Neural crest cell (in vitro differentiated cells): ENCODE data around the gene GNE. TPM values are rescaled to one million over a fixed set of nuclear protein-coding genes. Genes with fewer than 3 reads are reported as not detected.

Experiments used
- DNase-seq: peaks from one replicate; pipeline ENCODE4 v3.0.0; 2021; ENCODE audit warnings: low read depth, mixed read lengths, low spot score
- H3K27ac Mint-ChIP-seq: one replicate; pipeline ENCODE4 v1.8.0; 2021; ENCODE audit warnings: mild to moderate bottlenecking, mixed read lengths; ENCODE audit not compliant: unreplicated experiment
- H3K27me3 Mint-ChIP-seq: 2 replicates; pipeline ENCODE4 v1.8.0; 2021; ENCODE audit warnings: low read depth, mild to moderate bottlenecking, mixed read lengths
- H3K36me3 Mint-ChIP-seq: 2 replicates; pipeline ENCODE4 v1.8.0; 2021; ENCODE audit warnings: low read depth, mild to moderate bottlenecking, mixed read lengths
- H3K4me1 Mint-ChIP-seq: 2 replicates; pipeline ENCODE4 v1.8.0; 2021; ENCODE audit warnings: mixed read lengths
- H3K4me3 Mint-ChIP-seq: one replicate; pipeline ENCODE4 v1.8.0; 2021; ENCODE audit warnings: mild to moderate bottlenecking, mixed read lengths
- H3K9me3 Mint-ChIP-seq: 2 replicates; pipeline ENCODE4 v1.8.0; 2021; ENCODE audit warnings: mixed read lengths
- total RNA-seq: library from RNA; stranded (reverse); gene quantifications from 2 replicates; pipeline ENCODE4 v1.2.1, GENCODE V29; 2021
- TF ChIP-seq, protein P1 (sequence below): fragments of 200-600 bp; sonication (generic); conservative IDR thresholded peaks from 2 replicates; pipeline ENCODE4 v1.5.0; 2021; ENCODE audit warnings: antibody characterized with exemption, mild to moderate bottlenecking

Gene GNE
- total RNA-seq, 1 donor from 2014 or later: 24.6 TPM

DNA sequence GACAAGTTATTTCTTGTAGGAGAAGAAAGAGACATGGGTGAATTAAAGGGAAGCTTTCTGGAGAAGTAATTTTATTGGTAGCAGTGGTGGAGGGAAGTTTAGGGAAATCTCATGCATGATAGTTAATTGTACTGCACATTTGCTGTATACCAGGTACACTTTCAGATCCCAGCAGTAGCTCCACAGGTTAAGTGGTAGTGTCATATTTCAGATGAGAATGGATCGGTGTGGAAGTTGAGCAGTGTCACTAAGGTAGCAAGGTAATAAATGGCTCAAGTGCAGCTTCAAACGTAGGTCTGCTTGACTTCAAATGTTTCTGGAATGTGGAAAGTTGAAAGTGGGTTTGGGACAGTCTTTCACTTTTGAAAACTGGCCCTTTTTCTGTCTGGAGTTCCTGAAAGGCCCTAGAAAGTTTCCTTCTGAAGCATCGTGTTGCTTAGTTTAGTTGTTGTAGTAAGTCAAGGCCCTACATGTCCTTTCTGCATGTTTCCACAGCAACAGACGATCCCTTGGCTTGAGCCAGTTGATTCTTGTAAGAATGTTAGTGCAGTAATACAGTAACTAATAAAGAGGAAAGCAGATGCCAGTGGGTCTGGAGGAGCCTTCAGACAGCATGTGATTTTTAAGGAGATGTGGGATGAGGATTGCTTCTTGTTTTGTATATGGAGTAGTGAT lies 63.8 kb downstream of the GNE start:
- Mint-ChIP-seq H3K9me3 (no peaks in the 10 kb centered on the region), H3K36me3 (peaks cover 5% of the 10 kb centered on the region), H3K4me3 (no peak overlapping the region), H3K4me1 (peaks cover 50% of the 10 kb centered on the region), H3K27ac (no peak overlapping the region), H3K27me3 (no peaks in the 10 kb centered on the region)
- DNase-seq: no peak
- TF ChIP-seq, protein P1, sequence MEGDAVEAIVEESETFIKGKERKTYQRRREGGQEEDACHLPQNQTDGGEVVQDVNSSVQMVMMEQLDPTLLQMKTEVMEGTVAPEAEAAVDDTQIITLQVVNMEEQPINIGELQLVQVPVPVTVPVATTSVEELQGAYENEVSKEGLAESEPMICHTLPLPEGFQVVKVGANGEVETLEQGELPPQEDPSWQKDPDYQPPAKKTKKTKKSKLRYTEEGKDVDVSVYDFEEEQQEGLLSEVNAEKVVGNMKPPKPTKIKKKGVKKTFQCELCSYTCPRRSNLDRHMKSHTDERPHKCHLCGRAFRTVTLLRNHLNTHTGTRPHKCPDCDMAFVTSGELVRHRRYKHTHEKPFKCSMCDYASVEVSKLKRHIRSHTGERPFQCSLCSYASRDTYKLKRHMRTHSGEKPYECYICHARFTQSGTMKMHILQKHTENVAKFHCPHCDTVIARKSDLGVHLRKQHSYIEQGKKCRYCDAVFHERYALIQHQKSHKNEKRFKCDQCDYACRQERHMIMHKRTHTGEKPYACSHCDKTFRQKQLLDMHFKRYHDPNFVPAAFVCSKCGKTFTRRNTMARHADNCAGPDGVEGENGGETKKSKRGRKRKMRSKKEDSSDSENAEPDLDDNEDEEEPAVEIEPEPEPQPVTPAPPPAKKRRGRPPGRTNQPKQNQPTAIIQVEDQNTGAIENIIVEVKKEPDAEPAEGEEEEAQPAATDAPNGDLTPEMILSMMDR: no peak

- peaks cover 50% of the 10 kb centered on the region for H3K4me1 Mint-ChIP-seq
- H3K27me3 Mint-ChIP-seq: peaks cover 9% of the 10 kb centered on the region
- DNase-seq: no peak
- H3K27ac Mint-ChIP-seq: no peak overlapping the region
- H3K9me3 Mint-ChIP-seq: no peaks in the 10 kb centered on the region
- H3K36me3 Mint-ChIP-seq: peaks cover 5% of the 10 kb centered on the region
- H3K4me3 Mint-ChIP-seq: peak overlapping the region; percentile 93
- TF ChIP-seq, protein P1: no peak
Measured at GRCh38 chr9:36193023-36193422, 65.2 kb downstream of the GNE start.

- peaks cover 50% of the 10 kb centered on the region for H3K4me1 Mint-ChIP-seq
- H3K27me3 Mint-ChIP-seq: peaks cover 9% of the 10 kb centered on the region
- peaks cover 5% of the 10 kb centered on the region for H3K36me3 Mint-ChIP-seq
- TF ChIP-seq, protein P1: no peak
- H3K4me3 Mint-ChIP-seq: peak overlapping the region; percentile 93
- H3K9me3 Mint-ChIP-seq: no peaks in the 10 kb centered on the region
- DNase-seq: no peak
- H3K27ac Mint-ChIP-seq: no peak overlapping the region
Measured at GRCh38 chr9:36192196-36192595, 66.1 kb downstream of the GNE start.

- no peak for DNase-seq
- peaks cover 5% of the 10 kb centered on the region for H3K36me3 Mint-ChIP-seq
- peaks cover 50% of the 10 kb centered on the region for H3K4me1 Mint-ChIP-seq
- peak overlapping the region; percentile 93 for H3K4me3 Mint-ChIP-seq
- peak overlapping the region; percentile 91 for H3K27ac Mint-ChIP-seq
- no peaks in the 10 kb centered on the region for H3K9me3 Mint-ChIP-seq
- TF ChIP-seq, protein P1: no peak
- H3K27me3 Mint-ChIP-seq: peaks cover 9% of the 10 kb centered on the region
Measured at GRCh38 chr9:36191686-36192085, 66.6 kb downstream of the GNE start.

- Mint-ChIP-seq H3K36me3 (peaks cover 5% of the 10 kb centered on the region), H3K4me1 (peaks cover 50% of the 10 kb centered on the region), H3K4me3 (peak overlapping the region; percentile 93), H3K27me3 (peaks cover 9% of the 10 kb centered on the region), H3K27ac (peak overlapping the region; percentile 91), H3K9me3 (no peaks in the 10 kb centered on the region)
- TF ChIP-seq, protein P1: no peak
- peak; percentile 11 for DNase-seq
Measured at GRCh38 chr9:36191290-36191645, 67.0 kb downstream of the GNE start.
